Neural cell (in vitro differentiated cells): Measurements from ENCODE around the gene TINAG. TPM values are rescaled to one million over a fixed set of nuclear protein-coding genes. Genes with fewer than 3 reads are reported as not detected.

Experiments used
- H2AFZ ChIP-seq: fragments of 200-600, 300-800 bp; sonication (generic), shearing (Covaris generic); 2 replicates; pipeline ENCODE4 v1.6.0; 2014; ENCODE audit warnings: low read depth, mild to moderate bottlenecking, antibody characterized with exemption, low read length, moderate library complexity
- H3F3A ChIP-seq: fragments of 200-600 bp; shearing (Covaris generic); 2 replicates; pipeline ENCODE4 v1.6.1; 2016; ENCODE audit warnings: mild to moderate bottlenecking, moderate library complexity, mixed read lengths, antibody characterized with exemption, low read length; ENCODE audit not compliant: insufficient read depth, poor library complexity, severe bottlenecking
- H3K27ac ChIP-seq: fragments of 200-600, 300-800 bp; sonication (generic), shearing (Covaris generic); 2 replicates; pipeline ENCODE4 v1.5.1; 2014; ENCODE audit warnings: mild to moderate bottlenecking, low read length, moderate library complexity
- H3K27me3 ChIP-seq: fragments of 300-800, 200-600 bp; sonication (generic), shearing (Covaris generic); 2 replicates; pipeline ENCODE4 v1.6.0; 2014; ENCODE audit warnings: mild to moderate bottlenecking, low read depth, low read length, moderate library complexity; ENCODE audit not compliant: insufficient read depth
- H3K36me3 ChIP-seq: fragments of 300-800, 200-600 bp; sonication (generic), shearing (Covaris generic); 2 replicates; pipeline ENCODE4 v1.5.1; 2014; ENCODE audit warnings: mild to moderate bottlenecking, antibody characterized with exemption, low read length, moderate library complexity; ENCODE audit not compliant: insufficient read depth
- H3K4me2 ChIP-seq: fragments of 300-800, 200-600 bp; sonication (generic), shearing (Covaris generic); 2 replicates; pipeline ENCODE4 v1.6.0; 2014; ENCODE audit warnings: mild to moderate bottlenecking, low read length
- H3K4me3 ChIP-seq: fragments of 300-800, 200-600 bp; sonication (generic), shearing (Covaris generic); 2 replicates; pipeline ENCODE4 v1.5.1; 2014; ENCODE audit warnings: mild to moderate bottlenecking, low read length, moderate library complexity
- H3K79me2 ChIP-seq: fragments of 200-600 bp; shearing (Covaris generic); replicated peaks from 2 replicates; pipeline ENCODE4 v1.6.0; 2014; ENCODE audit warnings: mild to moderate bottlenecking, low read length, moderate library complexity; ENCODE audit not compliant: insufficient read depth
- H3K9ac ChIP-seq: fragments of 300-800, 200-600 bp; sonication (generic), shearing (Covaris generic); 2 replicates; pipeline ENCODE4 v1.6.1; 2016; ENCODE audit warnings: mild to moderate bottlenecking, low read length, mixed read lengths
- H3K9me2 ChIP-seq: fragments of 200-600 bp; shearing (Covaris generic); 2 replicates; pipeline ENCODE4 v1.6.1; 2016; ENCODE audit warnings: mild to moderate bottlenecking, low read length, mixed read lengths; ENCODE audit not compliant: insufficient read depth
- H3K9me3 ChIP-seq: fragments of 200-600, 300-800 bp; sonication (generic), shearing (Covaris generic); 2 replicates; pipeline ENCODE4 v1.6.1; 2016; ENCODE audit warnings: mild to moderate bottlenecking, mixed run types, low read length, moderate library complexity, mixed read lengths
- H4K20me1 ChIP-seq: fragments of 200-600 bp; shearing (Covaris generic); 2 replicates; pipeline ENCODE4 v1.6.1; 2016; ENCODE audit warnings: mild to moderate bottlenecking, mixed run types; ENCODE audit not compliant: insufficient read depth
- CTCF ChIP-seq: fragments of 450-650 bp; IDR thresholded peaks from 2 replicates; pipeline ENCODE4 v1.5.1; 2014; ENCODE audit warnings: antibody characterized with exemption, mild to moderate bottlenecking, moderate library complexity; ENCODE audit not compliant: poor library complexity, severe bottlenecking
- EP300 ChIP-seq: fragments of 450-650 bp; conservative IDR thresholded peaks from 2 replicates; pipeline ENCODE4 v1.6.1; 2014; ENCODE audit warnings: antibody characterized with exemption, mild to moderate bottlenecking, moderate library complexity; ENCODE audit not compliant: poor library complexity, severe bottlenecking
- EZH2 ChIP-seq: fragments of 200-600, 300-800 bp; shearing (Covaris generic), sonication (generic); IDR thresholded peaks from 2 replicates; pipeline ENCODE4 v1.6.1; 2014; ENCODE audit warnings: antibody characterized with exemption, low read length, borderline replicate concordance, mild to moderate bottlenecking; ENCODE audit not compliant: insufficient read depth, poor library complexity, severe bottlenecking
- MXI1 ChIP-seq: fragments of 450-650 bp; conservative IDR thresholded peaks from 2 replicates; pipeline ENCODE4 v1.6.1; 2014; ENCODE audit warnings: antibody characterized with exemption, mild to moderate bottlenecking; ENCODE audit not compliant: poor library complexity, severe bottlenecking
- POLR2AphosphoS5 ChIP-seq: IDR thresholded peaks from 2 replicates; pipeline ENCODE4 v1.6.1; 2012
- RAD21 ChIP-seq: fragments of 450-650 bp; conservative IDR thresholded peaks from 2 replicates; pipeline ENCODE4 v1.6.1; 2014; ENCODE audit warnings: antibody characterized with exemption, mild to moderate bottlenecking, moderate library complexity
- REST ChIP-seq: IDR thresholded peaks from 2 replicates; pipeline ENCODE4 v1.6.1; 2012; ENCODE audit warnings: borderline replicate concordance
- SMC3 ChIP-seq: fragments of 450-650 bp; conservative IDR thresholded peaks from 2 replicates; pipeline ENCODE4 v1.6.1; 2014; ENCODE audit warnings: antibody characterized with exemption, mild to moderate bottlenecking, moderate library complexity; ENCODE audit not compliant: poor library complexity
- TAF1 ChIP-seq: IDR thresholded peaks from 2 replicates; pipeline ENCODE4 v1.6.1; 2012; ENCODE audit warnings: low read depth
- polyA plus RNA-seq: library from polyadenylated mRNA; depleted of rRNA; stranded (reverse); fragments of >200 nt; gene quantifications from 2 replicates; pipeline ENCODE4 v1.2.3, GENCODE V29; 2014

TINAG gene
- polyA plus RNA-seq, 1 donor from 2014 or later, result 1.1 TPM

DNA sequence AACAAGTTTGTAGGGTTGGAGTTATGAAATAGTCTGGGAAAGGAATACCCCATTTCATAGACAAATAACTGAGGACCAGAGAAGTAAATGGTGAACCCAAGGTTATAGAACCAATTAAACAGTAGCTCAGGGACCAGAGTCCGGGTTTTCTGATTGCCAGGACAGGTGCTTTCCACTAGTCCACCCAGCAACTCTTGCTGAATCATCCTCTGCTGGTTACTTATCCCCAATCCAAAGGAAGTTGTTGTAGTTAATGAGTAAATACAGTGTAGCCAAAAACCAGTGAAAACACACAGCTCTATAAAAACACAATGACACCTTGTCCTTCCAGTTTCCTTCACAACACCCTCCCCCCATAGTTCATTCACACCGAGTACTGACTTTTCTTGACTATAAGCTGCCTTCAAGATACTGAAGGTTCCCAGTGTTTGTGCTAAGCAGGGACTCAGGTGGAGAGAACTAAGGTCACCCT is 766 bp upstream of the TINAG start:
- TF ChIP-seq EP300 (no peak), POLR2AphosphoS5 (no peak), REST (no peak), EZH2 (no peak), RAD21 (no peak), MXI1 (no peak), CTCF (no peak), SMC3 (no peak), TAF1 (no peak)

GRCh38 chr6:54308986-54309315 is 710 bp downstream of the TINAG start:
- Histone ChIP-seq H3K4me2 (no peak overlapping the region), H3F3A (no peaks in the 10 kb centered on the region), H3K4me3 (no peak overlapping the region), H3K79me2 (no peaks in the 10 kb centered on the region), H4K20me1 (no peaks in the 10 kb centered on the region), H3K9ac (no peak overlapping the region), H3K9me3 (peaks cover 4% of the 10 kb centered on the region), H3K9me2 (no peaks in the 10 kb centered on the region), H2AFZ (no peak overlapping the region), H3K27me3 (no peaks in the 10 kb centered on the region), H3K27ac (no peak overlapping the region), H3K36me3 (no peaks in the 10 kb centered on the region)
- TF ChIP-seq EZH2, result no peak
- no peak for TF ChIP-seq MXI1
- no peak for TF ChIP-seq TAF1
- no peak for TF ChIP-seq CTCF
- no peak for TF ChIP-seq RAD21
- TF ChIP-seq POLR2AphosphoS5, result no peak
- no peak for TF ChIP-seq EP300
- no peak for TF ChIP-seq REST
- TF ChIP-seq SMC3, result no peak

More for the DNA sequence above, 766 bp upstream of the TINAG start:
- no peaks in the 10 kb centered on the region for H3K36me3 ChIP-seq
- no peak overlapping the region for H3K9ac ChIP-seq
- no peaks in the 10 kb centered on the region for H3K27me3 ChIP-seq
- H3K4me2 ChIP-seq, result no peak overlapping the region
- H3K4me3 ChIP-seq, result no peak overlapping the region
- H3K9me2 ChIP-seq, result no peaks in the 10 kb centered on the region
- H3K27ac ChIP-seq, result no peak overlapping the region
- no peak overlapping the region for H2AFZ ChIP-seq
- H3F3A ChIP-seq, result no peaks in the 10 kb centered on the region
- no peaks in the 10 kb centered on the region for H3K79me2 ChIP-seq
- peaks cover 4% of the 10 kb centered on the region for H3K9me3 ChIP-seq
- no peaks in the 10 kb centered on the region for H4K20me1 ChIP-seq
